Lower leg skin (tissue), 4 donors: Measurements from ENCODE around the gene NAMPT. TPM values are rescaled to one million over a fixed set of nuclear protein-coding genes. Genes with fewer than 3 reads are reported as not detected.

Source experiments
- DNase-seq, 2 donors: peaks; one replicate each; pipeline ENCODE4 v3.0.0-alpha.2; 2019; ENCODE audit warnings: low spot score in 2 of 2
- H3K4me3 ChIP-seq: fragments of 200-600 bp; sonication (generic); 2 replicates; pipeline ENCODE4 v1.5.1; 2017; ENCODE audit warnings: mild to moderate bottlenecking, low read depth; ENCODE audit not compliant: poor library complexity, severe bottlenecking
- CTCF ChIP-seq, 3 donors: fragments of 450-650 bp; IDR thresholded peaks; one replicate each; pipeline ENCODE4 v1.5.1; 2016; ENCODE audit warnings: antibody characterized with exemption in 3 of 3, mild to moderate bottlenecking in 3 of 3, moderate library complexity in 2 of 3
- POLR2A ChIP-seq, 2 donors: fragments of 450-650 bp; IDR thresholded peaks; one replicate each; pipeline ENCODE4 v1.6.1; 2016 to 2017; ENCODE audit warnings: antibody characterized with exemption in 2 of 2, mild to moderate bottlenecking in 1 of 2, moderate library complexity in 1 of 2
- WGBS, 2 donors: methylation state at CpG; one replicate each; pipeline ENCODE4 v1.1.5; 2018; 5-methylcytosine and 5-hydroxymethylcytosine counted together
- intact Hi-C: fragments of 100-400 bp; cut with DNase I; formaldehyde crosslinking; loops from one replicate; pipeline ENCODE4 v1.15.0; 2023; ENCODE audit warnings: low total_unique reads
- total RNA-seq, 4 donors: library from RNA; depleted of rRNA; stranded (reverse); fragments of >200 nt; gene quantifications; one replicate each; pipeline ENCODE4 v1.1.0, GENCODE V29; 2016

Gene NAMPT
- total RNA-seq, 4 donors from 2014 or later: 94.9 to 170 (median 114) TPM

DNA sequence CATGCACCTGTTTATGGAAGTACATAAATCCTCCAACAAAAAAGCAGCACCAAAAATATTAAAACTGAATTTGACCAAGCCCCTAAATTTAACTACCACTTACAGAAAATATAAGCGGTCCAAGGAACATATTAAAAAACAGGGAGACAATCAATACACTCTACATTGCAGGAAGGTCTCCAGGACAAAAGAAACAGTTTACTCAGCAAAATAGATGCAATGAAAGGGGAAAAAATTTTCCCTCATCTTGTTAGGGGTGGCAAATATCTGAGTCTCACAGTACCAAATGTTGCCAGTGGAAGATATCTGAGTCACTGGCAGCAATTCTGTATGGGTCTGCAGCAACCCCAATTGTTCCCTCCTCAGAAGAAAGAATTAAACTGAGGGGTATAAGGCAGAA lies 50.4 kb downstream of the NAMPT start:
- WGBS, 2 donors: 87 to 97% methylated on average over 1 of the region's 1 CpG
- no peak for DNase-seq
- intact Hi-C loops: no loop called here
- H3K4me3 ChIP-seq: no peak overlapping the region
- TF ChIP-seq CTCF (IDR thresholded peaks at IDR 0.05) (no peak), POLR2A (IDR thresholded peaks at IDR 0.05) (no peak)

DNA sequence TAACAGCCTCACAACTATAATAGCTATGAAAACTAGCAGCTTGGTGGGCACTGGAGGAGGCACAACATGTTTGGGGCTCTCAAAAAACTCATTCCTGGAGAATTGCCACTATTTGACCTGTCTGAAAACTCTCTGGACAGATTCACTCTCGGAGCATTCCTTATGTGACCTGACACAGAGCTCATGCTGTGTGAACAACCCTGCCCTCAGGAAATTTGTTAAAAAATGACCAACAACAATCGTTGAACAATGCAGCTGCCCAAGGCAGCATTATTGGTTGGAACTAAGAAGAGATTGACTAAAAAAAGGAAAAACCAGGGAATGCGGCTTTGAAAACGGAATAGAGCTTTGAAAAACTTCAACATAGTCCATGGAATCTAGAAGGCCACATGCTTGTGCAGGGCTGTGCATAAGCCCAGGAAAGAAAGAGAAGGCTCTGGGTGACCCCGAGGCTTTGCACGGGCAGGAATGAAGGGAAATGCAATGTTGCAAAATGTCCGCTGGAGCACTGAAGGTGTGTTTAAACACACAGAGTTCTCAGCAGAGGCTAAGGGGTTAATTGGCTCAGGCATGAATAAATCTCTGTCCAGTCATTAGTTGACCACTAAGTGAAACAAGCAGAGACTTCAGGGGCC lies 52.8 kb downstream of the NAMPT start:
- no peak for TF ChIP-seq CTCF (IDR thresholded peaks at IDR 0.05)
- no peak for TF ChIP-seq POLR2A (IDR thresholded peaks at IDR 0.05)
- WGBS, 2 donors: 83 to 89% methylated on average over 7 of the region's 7 CpGs
- H3K4me3 ChIP-seq: no peak overlapping the region
- intact Hi-C loops: no loop called here
- DNase-seq: no peak

DNA sequence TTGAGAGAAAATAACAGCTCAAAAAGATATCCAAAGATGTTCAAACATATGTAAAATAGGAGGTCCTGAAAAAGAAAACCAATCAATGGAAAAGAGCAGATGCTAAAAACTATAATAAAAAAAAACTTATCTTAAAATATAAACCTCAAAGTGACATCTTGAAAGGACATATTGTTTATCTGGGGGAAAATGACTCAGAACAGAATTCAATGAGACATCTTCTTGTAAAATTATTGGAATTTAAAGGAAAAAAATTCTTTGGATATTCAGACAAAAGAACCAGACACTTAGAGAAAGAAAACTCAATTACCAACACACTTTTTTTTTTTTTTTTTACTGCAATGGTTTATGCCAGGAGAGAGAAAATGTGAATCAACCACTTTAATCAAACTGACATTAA lies 58.9 kb downstream of the NAMPT start:
- intact Hi-C loops: no loop called here
- TF ChIP-seq POLR2A (IDR thresholded peaks at IDR 0.05) (no peak), CTCF (IDR thresholded peaks at IDR 0.05) (no peak)
- H3K4me3 ChIP-seq: no peak overlapping the region
- DNase-seq: no peak

DNA sequence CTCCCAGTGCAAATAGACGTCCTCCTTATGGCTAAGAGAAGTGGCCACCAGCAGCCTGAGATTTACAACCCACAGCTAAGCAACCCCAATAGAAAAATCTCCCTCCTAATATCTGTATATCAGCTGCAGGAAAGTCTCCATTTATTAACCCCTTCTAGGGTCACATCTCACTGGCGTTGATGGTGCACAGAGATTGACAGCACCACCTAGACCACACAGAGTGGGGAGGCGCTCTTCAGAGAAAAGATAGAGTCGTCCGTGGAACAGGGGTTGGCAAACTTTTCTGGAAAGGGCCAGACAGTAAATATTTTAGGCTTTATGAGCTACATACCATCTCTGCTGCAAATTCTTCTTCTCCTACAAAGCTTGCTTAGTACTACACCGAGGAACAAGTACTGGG lies 60.0 kb downstream of the NAMPT start:
- no peak for TF ChIP-seq POLR2A (IDR thresholded peaks at IDR 0.05)
- TF ChIP-seq CTCF (IDR thresholded peaks at IDR 0.05): no peak
- no peak overlapping the region for H3K4me3 ChIP-seq
- no peak for DNase-seq
- WGBS, 2 donors: 72 to 76% methylated on average over 6 of the region's 6 CpGs
- intact Hi-C loops: no loop called here

GRCh38 chr7:106223156-106223555 lies 61.6 kb downstream of the NAMPT start:
- DNase-seq: no peak
- intact Hi-C loops: no loop called here
- no peak overlapping the region for H3K4me3 ChIP-seq
- TF ChIP-seq CTCF (IDR thresholded peaks at IDR 0.05): no peak
- no peak for TF ChIP-seq POLR2A (IDR thresholded peaks at IDR 0.05)
- 55 to 56% methylated on average over 4 of the region's 4 CpGs for WGBS, 2 donors

GRCh38 chr7:106222545-106222944 lies 62.2 kb downstream of the NAMPT start:
- no peak for DNase-seq
- intact Hi-C loops: no loop called here
- H3K4me3 ChIP-seq: no peak overlapping the region
- no peak for TF ChIP-seq POLR2A (IDR thresholded peaks at IDR 0.05)
- TF ChIP-seq CTCF (IDR thresholded peaks at IDR 0.05): no peak
- WGBS, 2 donors: 85 to 88% methylated on average over 2 of the region's 2 CpGs
